H1 (cell line): ENCODE results near the gene NRN1L. TPM values are rescaled to one million over a fixed set of nuclear protein-coding genes. Genes with fewer than 3 reads are reported as not detected.

Experiments
- CTCF ChIA-PET: fragments of 300-600 bp; sonication (Branson Sonifier 250); formaldehyde crosslinking; loops from one replicate; lab custom pipeline; 2021; ENCODE audit not compliant: partially characterized antibody; lab: Charles Lee
- POLR2A ChIA-PET: fragments of 300-600 bp; sonication (Branson Sonifier 250); formaldehyde crosslinking; loops from one replicate; lab custom pipeline; 2021; ENCODE audit warnings: inconsistent platforms; ENCODE audit not compliant: partially characterized antibody; lab: Charles Lee
- DNase-seq, 2 experiments: peaks; one replicate each; pipeline versions ENCODE4 v3.0.0 to v3.0.0-alpha.2; 2010 to 2022; ENCODE audit warnings: low spot score in 2 of 2, low read depth in 1 of 2, mixed read lengths in 1 of 2
- FAIRE-seq: peaks from 2 replicates; lab custom pipeline; 2011; peaks lifted over from hg19 to GRCh38; lab: Jason Lieb, UNC
- H2AFZ ChIP-seq: 2 replicates; pipeline ENCODE4 v1.8.1; 2012; ENCODE audit warnings: low read length, inconsistent platforms
- H2AK5ac ChIP-seq: 2 replicates; pipeline ENCODE4 v1.6.1; 2013; ENCODE audit warnings: low read depth, low read length
- H2BK120ac ChIP-seq: replicated peaks from 2 replicates; pipeline ENCODE3; 2013; ENCODE audit warnings: low read depth, low read length, inconsistent platforms
- H2BK12ac ChIP-seq: 2 replicates; pipeline ENCODE4 v1.6.1; 2013; ENCODE audit warnings: low read depth, low read length
- H2BK15ac ChIP-seq: 2 replicates; pipeline ENCODE4 v1.6.1; 2013; ENCODE audit warnings: low read length
- H2BK20ac ChIP-seq: 2 replicates; pipeline ENCODE4 v1.6.1; 2013; ENCODE audit warnings: low read length
- H2BK5ac ChIP-seq: 2 replicates; pipeline ENCODE4 v1.6.1; 2013; ENCODE audit warnings: low read depth, low read length
- H3K14ac ChIP-seq: 2 replicates; pipeline ENCODE4 v1.6.1; 2013; ENCODE audit warnings: inconsistent platforms; ENCODE audit not compliant: insufficient read length
- H3K18ac ChIP-seq: 2 replicates; pipeline ENCODE4 v1.6.1; 2013; ENCODE audit warnings: low read length; ENCODE audit errors: extremely low read depth
- H3K23ac ChIP-seq: 2 replicates; pipeline ENCODE4 v1.6.1; 2013; ENCODE audit warnings: inconsistent platforms; ENCODE audit not compliant: insufficient read length
- H3K23me2 ChIP-seq: 2 replicates; pipeline ENCODE4 v1.6.1; 2013; ENCODE audit warnings: low read depth, low read length
- H3K27ac ChIP-seq: 2 replicates; pipeline ENCODE4 v1.6.1; 2011; ENCODE audit warnings: low read depth, low read length, inconsistent platforms
- H3K27me3 ChIP-seq, 4 experiments: replicated peaks in 1 of 4; 1 replicate in 1 of 4; 2 replicates in 3 of 4; pipeline versions ENCODE4 v1.6.1 to v1.8.1; 2011 to 2013; ENCODE audit warnings: low read length in 3 of 4, mild to moderate bottlenecking in 3 of 4, inconsistent platforms in 2 of 4, mixed read lengths in 2 of 4, moderate library complexity in 1 of 4; ENCODE audit not compliant: control insufficient read depth in 3 of 4, insufficient read depth in 3 of 4; ENCODE audit errors: extremely low read depth in 1 of 4
- H3K36me3 ChIP-seq, 4 experiments: 2 replicates each; pipeline versions ENCODE4 v1.6.1 to v1.8.1; 2011 to 2013; ENCODE audit warnings: mild to moderate bottlenecking in 4 of 4, low read length in 3 of 4, moderate library complexity in 2 of 4, control low read depth in 1 of 4, inconsistent platforms in 1 of 4; ENCODE audit not compliant: insufficient read depth in 4 of 4, control insufficient read depth in 2 of 4
- H3K4ac ChIP-seq: replicated peaks from 2 replicates; pipeline ENCODE3; 2013; ENCODE audit warnings: low read length, low read depth, mixed read lengths, inconsistent platforms; ENCODE audit not compliant: insufficient read length
- H3K4me1 ChIP-seq, 4 experiments: replicated peaks in 1 of 4; 1 replicate in 1 of 4; 2 replicates in 3 of 4; pipeline versions ENCODE4 v1.6.1 to v1.8.1; 2011 to 2013; ENCODE audit warnings: low read length in 3 of 4, inconsistent platforms in 2 of 4, mixed read lengths in 1 of 4; ENCODE audit not compliant: insufficient read depth in 4 of 4, control insufficient read depth in 3 of 4
- H3K4me2 ChIP-seq, 2 experiments: 2 replicates each; pipeline versions ENCODE4 v1.6.1 to v1.8.1; 2011 to 2013; ENCODE audit warnings: low read depth in 2 of 2, low read length in 2 of 2, control low read depth in 1 of 2, inconsistent platforms in 1 of 2, mild to moderate bottlenecking in 1 of 2; ENCODE audit not compliant: insufficient read depth in 1 of 2
- H3K4me3 ChIP-seq, 4 experiments: fragments of 200-600, 300-600 bp in 1 of 4; sonication (generic), shearing (Covaris generic), sonication (Bioruptor Twin) in 1 of 4; 2 replicates each; pipeline versions ENCODE4 v1.5.1 to v1.8.1; 2011 to 2016; ENCODE audit warnings: low read length in 4 of 4, low read depth in 3 of 4, control low read depth in 2 of 4, inconsistent platforms in 2 of 4, mild to moderate bottlenecking in 2 of 4, mixed read lengths in 1 of 4, moderate library complexity in 1 of 4; ENCODE audit not compliant: insufficient read depth in 2 of 4; ENCODE audit errors: extremely low read depth in 1 of 4
- H3K56ac ChIP-seq: replicated peaks from 2 replicates; pipeline ENCODE3; 2013; ENCODE audit warnings: low read depth, mild to moderate bottlenecking, mixed read lengths, low read length, inconsistent platforms; ENCODE audit not compliant: insufficient read length
- H3K79me1 ChIP-seq: 2 replicates; pipeline ENCODE4 v1.6.1; 2013; ENCODE audit warnings: low read depth, low read length, control low read depth
- H3K79me2 ChIP-seq, 2 experiments: 2 replicates each; pipeline versions ENCODE4 v1.6.1 to v1.8.1; 2012 to 2013; ENCODE audit warnings: low read length in 2 of 2, mild to moderate bottlenecking in 2 of 2, inconsistent platforms in 1 of 2; ENCODE audit not compliant: insufficient read depth in 2 of 2, control insufficient read depth in 1 of 2
- H3K9ac ChIP-seq, 4 experiments: replicated peaks in 1 of 4; 1 replicate in 1 of 4; 2 replicates in 3 of 4; pipeline versions ENCODE4 v1.6.1 to v1.8.1; 2011 to 2013; ENCODE audit warnings: low read depth in 3 of 4, low read length in 3 of 4, control low read depth in 2 of 4, mild to moderate bottlenecking in 2 of 4, moderate library complexity in 2 of 4, inconsistent platforms in 1 of 4; ENCODE audit errors: extremely low read depth in 1 of 4
- H3K9me3 ChIP-seq, 2 experiments: 2 replicates each; pipeline versions ENCODE4 v1.6.1 to v1.8.1; 2012 to 2013; ENCODE audit warnings: mild to moderate bottlenecking in 2 of 2, moderate library complexity in 2 of 2, control low read depth in 1 of 2, inconsistent platforms in 1 of 2, low read depth in 1 of 2, low read length in 1 of 2, mixed read lengths in 1 of 2; ENCODE audit not compliant: insufficient read depth in 2 of 2
- H4K20me1 ChIP-seq, 2 experiments: replicated peaks in 1 of 2; 2 replicates each; pipeline versions ENCODE3 to v1.8.1; 2011 to 2013; ENCODE audit warnings: inconsistent platforms in 2 of 2, low read length in 2 of 2, mild to moderate bottlenecking in 1 of 2; ENCODE audit not compliant: insufficient read depth in 2 of 2, control insufficient read depth in 1 of 2
- H4K5ac ChIP-seq: 2 replicates; pipeline ENCODE4 v1.6.1; 2013; ENCODE audit warnings: low read length, low read depth, mixed read lengths, inconsistent platforms; ENCODE audit not compliant: insufficient read length
- H4K8ac ChIP-seq: 2 replicates; pipeline ENCODE4 v1.8.0; 2013; ENCODE audit warnings: mild to moderate bottlenecking, moderate library complexity, low read length, inconsistent platforms; ENCODE audit not compliant: insufficient read depth; ENCODE audit errors: extremely low read depth
- H4K91ac ChIP-seq: replicated peaks from 2 replicates; pipeline ENCODE3; 2013; ENCODE audit warnings: low read length, mixed read lengths, inconsistent platforms; ENCODE audit not compliant: insufficient read length
- POLR2A ChIP-seq, 2 experiments: IDR thresholded peaks; 1 replicate in 1 of 2; 2 replicates in 1 of 2; pipeline ENCODE4 v1.6.1; 2011; ENCODE audit warnings: low read depth in 2 of 2, low read length in 2 of 2, mild to moderate bottlenecking in 2 of 2; ENCODE audit errors: control extremely low read depth in 1 of 2
- RBBP5 ChIP-seq: IDR thresholded peaks from 2 replicates; pipeline ENCODE4 v1.7.1; 2012; ENCODE audit warnings: low read depth, mild to moderate bottlenecking, inconsistent platforms, low read length, moderate library complexity, borderline replicate concordance
- TBP ChIP-seq: IDR thresholded peaks from 2 replicates; pipeline ENCODE4 v1.6.1; 2011; ENCODE audit warnings: low read depth, low read length, improper control_type of control experiment
- WGBS, 2 experiments: shearing (Covaris generic) in 1 of 2; methylation state at CpG; one replicate each; pipeline versions ENCODE4 v1.1.6 to v1.1.7; 2013 to 2015; ENCODE audit warnings: low lambda C conversion rate in 2 of 2, mixed read lengths in 2 of 2, inconsistent platforms in 1 of 2, low coverage in 1 of 2, missing lambda C conversion rate in 1 of 2; ENCODE audit not compliant: insufficient replicate concordance in 2 of 2, insufficient coverage in 1 of 2, insufficient read length in 1 of 2; ENCODE audit errors: extremely low coverage in 1 of 2, missing lambda C conversion rate in 1 of 2; 5-methylcytosine and 5-hydroxymethylcytosine counted together
- polyA plus RNA-seq, 7 experiments: library from polyadenylated mRNA; depleted of rRNA in 3 of 7; stranded (reverse) in 5 of 7; unstranded in 2 of 7; fragments of >200 nt in 5 of 7; fragments of 200-250 nt in 2 of 7; gene quantifications; 1 replicate in 5 of 7; 2 replicates in 1 of 7; 4 replicates in 1 of 7; pipeline versions ENCODE4 v1.2.1 to v1.2.3, GENCODE V29; 2011 to 2013; ENCODE audit warnings: missing spikeins in 2 of 7, mixed read lengths in 2 of 7
- total RNA-seq: library from RNA; stranded (reverse); fragmentation: NEBNext Ultra II Directional; extraction: Animal tissue kit (Norgen Biotek cat#: 25700); gene quantifications from 2 replicates; pipeline ENCODE4 v1.2.1, GENCODE V29; 2021

NRN1L gene
- total and polyA plus RNA-seq, 2 of the 8 experiments (the other 6 are each of a cell fraction or from before 2014, with no cell fraction given) = 4.1 to 35.2 TPM

GRCh38 chr16:67893743-67894399 lies 9.2 kb downstream of the NRN1L start:
- CTCF ChIA-PET = interaction anchor here (1.0 to 21.8 kb wide), 3 partner anchors 10 to 40 kb away, joined by 4 to 623 read pairs (median 9); partner anchors contain the start of genes CTRL, LCAT, NRN1L and PSMB10
- Histone ChIP-seq H3K9me3 (no peaks in the 10 kb centered on the region), H2BK120ac (no peak overlapping the region), H3K9ac (peak overlapping the region; percentile 95 to 100 (median 98)), H2BK12ac (no peak overlapping the region; the same call in 1 of the 2 replicates), H4K91ac (peak overlapping the region; percentile 27), H3K14ac (no peak overlapping the region), H3K4ac (peak overlapping the region; percentile 78), H3K56ac (peak overlapping the region; percentile 52), H3K4me1 (peaks cover 0 to 10% (median 7%) of the 10 kb centered on the region in 4 experiments; a peak in 4 of 7 replicates), H3K4me2 (peak overlapping the region; percentile 83 to 95), H3K27ac (peak overlapping the region; percentile 87), H2BK15ac (no peak overlapping the region), H3K18ac (no peak overlapping the region), H3K27me3 (no peaks in the 10 kb centered on the region), H3K23ac (no peak overlapping the region), H3K4me3 (peak overlapping the region; percentile 88 to 94 (median 94)), H2AFZ (no peak overlapping the region), H2BK5ac (peak overlapping the region; percentile 96), H3K23me2 (peaks cover 4% of the 10 kb centered on the region), H4K8ac (peak overlapping the region; percentile 100), H3K79me2 (peaks cover 11 to 37% of the 10 kb centered on the region in 2 experiments), H4K5ac (peak overlapping the region; percentile 12)
- no peak for DNase-seq
- POLR2A ChIA-PET = interaction anchor here (0.9 to 2.6 kb wide), 13 partner anchors 8 to 226 kb away, joined by 3 to 25 read pairs (median 4); partner anchors contain the start of genes CTRL, EDC4, NRN1L and NUTF2
- no peak for FAIRE-seq
- TF ChIP-seq RBBP5 (no peak), POLR2A (IDR thresholded peaks at IDR 0.05; ENCODE audit: control extremely low read depth in 1 of 2, low read depth in 2 of 2, low read length in 2 of 2) (peak in 1 of 2 experiments; percentile 5; a peak in 1 of 3 replicates), TBP (peak; percentile 2; the same call in 1 of the 2 replicates)
- TF ChIP-seq, all 59 proteins: peak for 2
- WGBS, 2 experiments = 38% methylated on average over 14 of the region's 14 CpGs; no CpG with 5 or more reads in 1 of the 2 experiments
- Histone ChIP-seq H2AK5ac (no peak overlapping the region), H4K20me1 (peaks cover 0 to 1% of the 10 kb centered on the region in 2 experiments), H2BK20ac (no peak overlapping the region), H3K79me1 (peaks cover 13% of the 10 kb centered on the region; the same call in 1 of the 2 replicates), H3K36me3 (no peaks in the 10 kb centered on the region)
